ENCODE measurements around the gene TTR. TPM values are rescaled to one million over a fixed set of nuclear protein-coding genes. Genes with fewer than 3 reads are reported as not detected.

The TTR gene
- total RNA-seq, 2 experiments from 2014 or later: not detected

- intact Hi-C loops (cut with DNase I, micrococcal nuclease): loop anchor here (5.0 to 10.0 kb wide), 5 partner anchors 268 to 998 kb away; no protein-coding TSS in a partner anchor
Measured at GRCh38 chr18:31554776-31555175, 36.9 kb upstream of the TTR start.

GRCh38 chr18:31555971-31556747 lies 35.5 kb upstream of the TTR start:
- Mint-ChIP-seq H3K4me3 (no peak overlapping the region), H3K36me3 (ENCODE audit: low read depth) (no peaks in the 10 kb centered on the region), H3K27me3 (peaks cover 13% of the 10 kb centered on the region), H3K4me1 (ENCODE audit: low read depth) (peaks cover 4% of the 10 kb centered on the region), H3K9me3 (no peaks in the 10 kb centered on the region), H3K27ac (no peak overlapping the region)
- ChIA-PET POLR2A (interaction anchor here (0.6 kb wide), 1 partner anchor 586 kb away, joined by 3 read pairs; no protein-coding TSS in a partner anchor), CTCF (interaction anchor here (0.6 to 1.5 kb wide), 3 partner anchors 12 to 715 kb away, joined by 3 to 7 read pairs (median 3); no protein-coding TSS in a partner anchor)
- Histone ChIP-seq H3K36me3 (ENCODE audit: insufficient read depth, low read length) (no peaks in the 10 kb centered on the region), H3K9me3 (ENCODE audit: control insufficient read depth in 1 of 2, insufficient read depth in 1 of 2, low read length in 2 of 2) (no peaks in the 10 kb centered on the region), H3K4me1 (ENCODE audit: insufficient read depth, low read length) (no peaks in the 10 kb centered on the region), H3K4me3 (ENCODE audit: low read length) (no peak overlapping the region), H3K27me3 (ENCODE audit: control insufficient read depth in 1 of 2, insufficient read depth in 2 of 2, low read length in 2 of 2) (peaks cover 0 to 2% of the 10 kb centered on the region in 2 experiments), H3K27ac (ENCODE audit: low read depth in 1 of 2, low read length in 2 of 2) (no peak overlapping the region)
- intact Hi-C loops (cut with DNase I, micrococcal nuclease): loop anchor here (1.0 to 10.0 kb wide), 7 partner anchors 166 to 996 kb away; no protein-coding TSS in a partner anchor
- ATAC-seq (ENCODE audit: poor library complexity): peak; percentile 54
- peak in 6 of 14 experiments; percentile 4 to 71 (median 34) for DNase-seq
- TF ChIP-seq CTCF (IDR thresholded peaks at IDR 0.05): peak; percentile 87

More at GRCh38 chr18:31554776-31555175, 36.9 kb upstream of the TTR start:
- Histone ChIP-seq H3K27ac (ENCODE audit: low read depth in 1 of 2, low read length in 2 of 2) (no peak overlapping the region), H3K36me3 (ENCODE audit: insufficient read depth, low read length) (no peaks in the 10 kb centered on the region), H3K4me1 (ENCODE audit: insufficient read depth, low read length) (no peaks in the 10 kb centered on the region), H3K9me3 (ENCODE audit: control insufficient read depth in 1 of 2, insufficient read depth in 1 of 2, low read length in 2 of 2) (no peaks in the 10 kb centered on the region), H3K27me3 (ENCODE audit: control insufficient read depth in 1 of 2, insufficient read depth in 2 of 2, low read length in 2 of 2) (peaks cover 0 to 2% of the 10 kb centered on the region in 2 experiments), H3K4me3 (ENCODE audit: low read length) (no peak overlapping the region)
- no peaks in the 10 kb centered on the region for H3K36me3 Mint-ChIP-seq (ENCODE audit: low read depth)
- H3K9me3 Mint-ChIP-seq: no peaks in the 10 kb centered on the region
- ATAC-seq (ENCODE audit: poor library complexity): no peak
- TF ChIP-seq CTCF (IDR thresholded peaks at IDR 0.05): no peak
- DNase-seq: no peak
- no peak overlapping the region for H3K27ac Mint-ChIP-seq
- H3K27me3 Mint-ChIP-seq: peaks cover 13% of the 10 kb centered on the region
- ChIA-PET POLR2A (no interaction called here), CTCF (interaction anchor here (1.5 kb wide), 1 partner anchor 168 kb away, joined by 7 read pairs; no protein-coding TSS in a partner anchor)
- H3K4me3 Mint-ChIP-seq: no peak overlapping the region
- H3K4me1 Mint-ChIP-seq (ENCODE audit: low read depth): peaks cover 4% of the 10 kb centered on the region

GRCh38 chr18:31557446-31557845 lies 34.2 kb upstream of the TTR start:
- H3K36me3 Mint-ChIP-seq (ENCODE audit: low read depth): no peaks in the 10 kb centered on the region
- H3K27me3 Mint-ChIP-seq: peaks cover 13% of the 10 kb centered on the region
- no peak overlapping the region for H3K27ac Mint-ChIP-seq
- no peak for DNase-seq
- H3K9me3 ChIP-seq (ENCODE audit: control insufficient read depth in 1 of 2, insufficient read depth in 1 of 2, low read length in 2 of 2): no peaks in the 10 kb centered on the region
- H3K9me3 Mint-ChIP-seq: no peaks in the 10 kb centered on the region
- H3K4me1 ChIP-seq (ENCODE audit: insufficient read depth, low read length): no peaks in the 10 kb centered on the region
- no peak for ATAC-seq (ENCODE audit: poor library complexity)
- intact Hi-C loops (cut with DNase I, micrococcal nuclease): loop anchor here (2.0 to 10.0 kb wide), 6 partner anchors 261 to 995 kb away; no protein-coding TSS in a partner anchor
- H3K4me3 ChIP-seq (ENCODE audit: low read length): no peak overlapping the region
- peaks cover 0 to 2% of the 10 kb centered on the region in 2 experiments for H3K27me3 ChIP-seq (ENCODE audit: control insufficient read depth in 1 of 2, insufficient read depth in 2 of 2, low read length in 2 of 2)
- POLR2A ChIA-PET: no interaction called here
- no peak for TF ChIP-seq CTCF (IDR thresholded peaks at IDR 0.05)
- no peaks in the 10 kb centered on the region for H3K36me3 ChIP-seq (ENCODE audit: insufficient read depth, low read length)
- no peak overlapping the region for H3K4me3 Mint-ChIP-seq
- CTCF ChIA-PET: no interaction called here
- no peak overlapping the region for H3K27ac ChIP-seq (ENCODE audit: low read depth in 1 of 2, low read length in 2 of 2)
- H3K4me1 Mint-ChIP-seq (ENCODE audit: low read depth): peaks cover 4% of the 10 kb centered on the region
